ENCODE results near the gene NEK4.

- TF ChIP-seq CTCF (optimal IDR thresholded peaks at IDR 0.05 in 1 of 3, IDR thresholded peaks at IDR 0.05 in 1 of 3, conservative IDR thresholded peaks at IDR 0.05 in 1 of 3; ENCODE audit: extremely low read depth in 1 of 3, insufficient read depth in 2 of 3, low read length in 3 of 3) (no peak), EZH2 (IDR thresholded peaks at IDR 0.05; ENCODE audit: low read length) (no peak)
Observed at GRCh38 chr3:52790741-52791140, 20.0 kb upstream of the NEK4 start.
